Measurements from ENCODE around the gene DCST1.

- TF ChIP-seq POLR2A (IDR thresholded peaks at IDR 0.05; ENCODE audit: control extremely low read depth in 1 of 2, low read depth in 2 of 2, low read length in 2 of 2) (no peak), CTCF (IDR thresholded peaks at IDR 0.05; ENCODE audit: control extremely low read depth in 1 of 3, insufficient read depth in 1 of 3, low read depth in 1 of 3, low read length in 3 of 3) (no peak), EP300 (IDR thresholded peaks at IDR 0.05; ENCODE audit: borderline replicate concordance in 1 of 2, low read depth in 2 of 2, low read length in 2 of 2) (no peak), POU5F1 (IDR thresholded peaks at IDR 0.05; ENCODE audit: low read depth, low read length) (no peak), POLR2AphosphoS5 (IDR thresholded peaks at IDR 0.05; ENCODE audit: low read depth, low read length) (no peak), ATF3 (IDR thresholded peaks at IDR 0.05; ENCODE audit: insufficient read depth, low read depth, low read length) (no peak), MAX (IDR thresholded peaks at IDR 0.05) (no peak)
Observed at GRCh38 chr1:155069551-155070157, 36.0 kb downstream of the DCST1 start.
